Bronchial epithelial cell (primary cell): Measurements from ENCODE around the gene ESF1. TPM values are rescaled to one million over a fixed set of nuclear protein-coding genes. Genes with fewer than 3 reads are reported as not detected.

ENCODE experiments used
- DNase-seq: peaks from one replicate; pipeline ENCODE4 v3.0.0-alpha.2; 2010; ENCODE audit warnings: low read depth
- FAIRE-seq: peaks from 2 replicates; lab custom pipeline; 2011; peaks lifted over from hg19 to GRCh38; lab: Jason Lieb, UNC
- H3K27me3 ChIP-seq: 2 replicates; pipeline ENCODE4 v1.5.1; 2011; ENCODE audit warnings: low read length; ENCODE audit not compliant: control insufficient read depth, insufficient read depth
- H3K36me3 ChIP-seq: 2 replicates; pipeline ENCODE4 v1.5.1; 2011; ENCODE audit warnings: low read length; ENCODE audit not compliant: control insufficient read depth, insufficient read depth
- H3K4me3 ChIP-seq: 2 replicates; pipeline ENCODE4 v1.5.1; 2011; ENCODE audit warnings: mild to moderate bottlenecking, low read depth, low read length, control low read depth
- total RNA-seq: library from RNA; depleted of rRNA; stranded (reverse); fragments of >200 nt; gene quantifications from 2 replicates; pipeline ENCODE4 v1.2.1, GENCODE V29; 2014
- TF ChIP-seq, protein P1 (sequence below): IDR thresholded peaks from 2 replicates; pipeline ENCODE4 v1.5.1; 2011; ENCODE audit warnings: mild to moderate bottlenecking, moderate library complexity, low read length, control low read depth, inconsistent platforms; ENCODE audit not compliant: insufficient read depth, severe bottlenecking

ESF1 gene
- total RNA-seq, 1 donor from 2014 or later, result 16.6 TPM

DNA sequence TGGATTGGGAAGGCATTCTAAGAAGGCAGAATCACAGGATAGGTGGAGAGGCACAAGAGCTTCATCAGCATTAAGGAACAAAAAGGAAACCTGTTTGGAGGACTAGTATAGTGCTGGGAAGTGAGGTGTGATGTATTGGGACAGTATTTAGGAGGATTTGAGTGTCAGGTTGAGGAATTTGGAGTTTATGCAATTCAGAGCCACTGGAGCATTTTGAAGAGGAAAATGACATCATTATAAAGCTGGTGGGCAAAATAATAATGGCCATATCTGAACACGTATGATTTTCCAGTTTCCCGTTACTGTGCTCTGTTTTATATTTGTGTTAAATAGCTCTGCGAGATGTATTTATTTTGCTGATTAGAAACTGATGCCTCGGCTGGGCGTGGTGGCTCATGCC is 14.3 kb upstream of the ESF1 start:
- no peak for DNase-seq
- TF ChIP-seq, protein P1, sequence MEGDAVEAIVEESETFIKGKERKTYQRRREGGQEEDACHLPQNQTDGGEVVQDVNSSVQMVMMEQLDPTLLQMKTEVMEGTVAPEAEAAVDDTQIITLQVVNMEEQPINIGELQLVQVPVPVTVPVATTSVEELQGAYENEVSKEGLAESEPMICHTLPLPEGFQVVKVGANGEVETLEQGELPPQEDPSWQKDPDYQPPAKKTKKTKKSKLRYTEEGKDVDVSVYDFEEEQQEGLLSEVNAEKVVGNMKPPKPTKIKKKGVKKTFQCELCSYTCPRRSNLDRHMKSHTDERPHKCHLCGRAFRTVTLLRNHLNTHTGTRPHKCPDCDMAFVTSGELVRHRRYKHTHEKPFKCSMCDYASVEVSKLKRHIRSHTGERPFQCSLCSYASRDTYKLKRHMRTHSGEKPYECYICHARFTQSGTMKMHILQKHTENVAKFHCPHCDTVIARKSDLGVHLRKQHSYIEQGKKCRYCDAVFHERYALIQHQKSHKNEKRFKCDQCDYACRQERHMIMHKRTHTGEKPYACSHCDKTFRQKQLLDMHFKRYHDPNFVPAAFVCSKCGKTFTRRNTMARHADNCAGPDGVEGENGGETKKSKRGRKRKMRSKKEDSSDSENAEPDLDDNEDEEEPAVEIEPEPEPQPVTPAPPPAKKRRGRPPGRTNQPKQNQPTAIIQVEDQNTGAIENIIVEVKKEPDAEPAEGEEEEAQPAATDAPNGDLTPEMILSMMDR, result no peak
- H3K4me3 ChIP-seq, result no peak overlapping the region
- H3K27me3 ChIP-seq, result no peaks in the 10 kb centered on the region
- H3K36me3 ChIP-seq, result peaks cover 12% of the 10 kb centered on the region
- no peak for FAIRE-seq

DNA sequence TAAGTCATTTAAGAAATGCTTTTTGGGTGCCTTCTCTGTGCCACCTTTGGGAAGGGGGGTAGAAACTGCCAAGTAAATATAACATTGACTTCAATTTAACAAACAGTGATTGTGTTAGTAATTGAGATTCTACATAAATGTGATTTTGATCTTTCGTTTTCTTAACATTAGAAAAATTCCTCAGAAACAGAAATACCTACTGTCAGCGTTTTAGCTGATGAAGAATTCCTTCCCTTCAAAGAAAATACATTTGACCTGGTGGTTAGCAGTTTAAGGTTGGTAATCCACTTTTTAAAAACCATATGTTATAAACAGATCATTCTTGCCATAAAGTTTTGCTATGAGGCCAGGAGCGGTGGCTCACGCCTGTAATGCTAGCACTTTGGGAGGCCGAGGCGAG is 9.9 kb upstream of the ESF1 start:
- H3K36me3 ChIP-seq, result peaks cover 8% of the 10 kb centered on the region
- FAIRE-seq (no peak), DNase-seq (no peak)
- H3K4me3 ChIP-seq, result no peak overlapping the region
- no peaks in the 10 kb centered on the region for H3K27me3 ChIP-seq
- TF ChIP-seq, protein P1, result no peak

DNA sequence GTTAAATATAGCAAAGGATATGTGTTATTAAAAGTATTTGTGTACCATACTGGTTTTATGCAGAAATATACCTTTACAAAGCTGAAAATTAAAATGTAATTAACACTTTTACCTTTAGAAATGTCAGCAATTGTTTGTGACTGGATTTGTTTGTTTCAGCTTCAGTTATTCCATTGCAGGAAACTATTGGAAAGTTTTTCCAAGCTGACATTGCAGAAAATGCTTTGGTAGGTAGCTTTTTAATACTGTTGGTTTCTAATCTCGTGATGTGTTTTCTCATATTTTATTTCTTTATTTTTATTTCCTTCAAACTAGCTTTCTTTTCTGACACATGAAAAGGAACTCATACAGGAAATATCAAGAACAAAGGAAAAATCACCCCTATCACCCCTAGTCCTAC is 8.3 kb upstream of the ESF1 start:
- TF ChIP-seq, protein P1, result no peak
- peaks cover 8% of the 10 kb centered on the region for H3K36me3 ChIP-seq
- FAIRE-seq (no peak), DNase-seq (no peak)
- no peak overlapping the region for H3K4me3 ChIP-seq
- H3K27me3 ChIP-seq, result no peaks in the 10 kb centered on the region

DNA sequence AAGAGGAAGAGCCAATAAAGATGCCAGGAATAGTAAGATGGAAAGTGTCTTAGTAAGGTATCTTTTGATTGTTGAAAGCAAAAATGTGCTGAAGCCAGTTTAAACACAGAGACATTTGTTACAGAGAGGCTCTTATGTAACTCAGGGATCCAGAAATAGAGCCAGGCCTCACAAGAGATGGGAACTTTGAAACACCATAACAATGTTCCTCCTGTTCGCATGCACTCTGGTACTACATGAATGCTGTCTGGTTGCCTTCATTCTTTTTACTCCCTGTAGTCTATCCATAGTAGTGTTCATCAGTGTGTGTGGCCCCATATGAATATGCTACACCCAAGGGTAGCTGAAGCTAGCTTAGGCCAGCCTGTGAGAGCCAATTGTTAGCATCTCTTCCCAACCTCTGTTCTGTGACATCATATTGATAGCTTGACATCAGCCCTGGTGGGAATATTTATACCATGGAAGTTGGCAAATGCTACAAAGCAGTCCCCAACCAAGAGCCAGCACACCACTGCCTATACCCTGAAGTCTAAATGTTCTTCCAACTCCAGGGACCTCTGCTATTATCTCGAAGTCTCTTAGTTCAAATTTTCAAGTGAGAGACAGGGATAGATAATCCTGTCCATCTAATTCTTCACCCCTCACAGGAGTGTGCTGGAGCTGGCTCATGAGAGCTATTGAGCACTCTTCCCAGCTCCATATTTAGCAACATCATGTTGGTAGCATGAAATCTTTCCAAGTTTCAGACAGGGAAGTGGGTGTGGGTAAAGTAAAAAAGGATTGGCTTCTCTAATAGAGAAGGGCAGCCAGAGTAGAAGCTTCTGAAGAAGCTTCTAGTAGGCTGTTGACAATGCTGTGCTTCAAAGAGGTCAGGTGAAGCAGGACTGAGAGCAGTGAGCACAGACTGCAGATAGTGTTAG is 7.1 kb upstream of the ESF1 start:
- DNase-seq, result no peak
- Histone ChIP-seq H3K27me3 (no peaks in the 10 kb centered on the region), H3K36me3 (peaks cover 6% of the 10 kb centered on the region), H3K4me3 (no peak overlapping the region)
- TF ChIP-seq, protein P1, result no peak
- FAIRE-seq, result no peak

DNA sequence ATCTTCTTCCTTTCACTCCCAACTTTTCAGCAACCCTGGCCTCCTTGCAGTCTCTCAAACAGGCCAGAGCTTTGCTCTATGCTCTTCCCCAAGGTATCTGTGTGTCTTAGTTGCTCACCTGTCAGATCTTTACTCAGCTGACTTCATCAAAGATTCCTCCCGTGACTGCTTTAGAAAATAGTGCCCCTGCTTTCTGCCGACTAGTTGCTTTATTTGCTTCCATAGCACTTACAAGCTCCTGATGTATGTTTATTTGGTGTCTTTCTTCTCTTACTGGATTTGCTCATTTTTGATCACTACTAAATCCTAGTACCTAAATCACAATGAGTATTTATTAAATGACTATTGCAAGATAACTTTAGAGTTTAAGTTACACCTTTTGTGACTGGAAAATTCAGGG is 6.0 kb upstream of the ESF1 start:
- Histone ChIP-seq H3K36me3 (peaks cover 6% of the 10 kb centered on the region), H3K4me3 (no peak overlapping the region), H3K27me3 (no peaks in the 10 kb centered on the region)
- TF ChIP-seq, protein P1, result no peak
- no peak for FAIRE-seq
- DNase-seq, result no peak
